Activated naive CD4-positive, alpha-beta T cell treated with anti-CD3 and anti-CD28 coated beads, Interleukin-2, amount 50 U/mL, for 72 hours (primary cell): ENCODE results near the gene SLC1A2. TPM values are rescaled to one million over a fixed set of nuclear protein-coding genes. Genes with fewer than 3 reads are reported as not detected.
A peak's percentile ranks its signal among the peaks of the same experiment; 100 is the strongest.
"Not testable (repeated sequence)": the region's sequence is repeated elsewhere in the genome, so short reads cannot be mapped to it uniquely, and the experiment has no call there.

Experiments
- ATAC-seq, 2 donors: fragments of 150-1000 bp; cut with Tn5 transposase; 2 replicates each; pipeline ENCODE4 v1.10.0; 2021; ENCODE audit warnings: mild to moderate bottlenecking in 2 of 2, moderate library complexity in 2 of 2
- DNase-seq, 2 donors: peaks; one replicate each; pipeline ENCODE4 v3.0.0; 2021 to 2022; ENCODE audit warnings: low spot score in 2 of 2
- H3K27ac Mint-ChIP-seq, 2 donors: one replicate each; pipeline ENCODE4 v1.8.0; 2022; ENCODE audit warnings: mild to moderate bottlenecking in 2 of 2, mixed read lengths in 2 of 2
- H3K36me3 Mint-ChIP-seq, 2 donors: one replicate each; pipeline ENCODE4 v1.8.0; 2022; ENCODE audit warnings: mixed read lengths in 2 of 2
- H3K9me3 Mint-ChIP-seq, 2 donors: one replicate each; pipeline ENCODE4 v1.8.0; 2022; ENCODE audit warnings: mixed read lengths in 2 of 2
- total RNA-seq, 2 donors: library from RNA; stranded (reverse); gene quantifications; one replicate each; pipeline ENCODE4 v1.2.3, GENCODE V29; 2022

Gene SLC1A2
- total RNA-seq, 2 donors from 2014 or later = 0.14 TPM; not detected in 1

- no peak for DNase-seq
- H3K27ac Mint-ChIP-seq = peak overlapping the region in 1 of 2 donors; percentile 70
- H3K36me3 Mint-ChIP-seq = peaks cover 53 to 62% of the 10 kb centered on the region in 2 donors
- no peak for ATAC-seq
- H3K9me3 Mint-ChIP-seq = peaks cover 16 to 19% of the 10 kb centered on the region in 2 donors
These were observed 184.8 kb downstream of the SLC1A2 start for GRCh38 chr11:35234460-35235156.

GRCh38 chr11:35233518-35233917, 185.8 kb downstream of the SLC1A2 start:
- peak overlapping the region; percentile 9 to 75 for H3K27ac Mint-ChIP-seq
- H3K36me3 Mint-ChIP-seq = peaks cover 64 to 73% of the 10 kb centered on the region in 2 donors
- H3K9me3 Mint-ChIP-seq = peaks cover 16 to 19% of the 10 kb centered on the region in 2 donors
- ATAC-seq = no peak
- no peak for DNase-seq

- no peak for DNase-seq
- Mint-ChIP-seq H3K27ac (peak overlapping the region; percentile 9 to 32), H3K9me3 (peaks cover 16 to 19% of the 10 kb centered on the region in 2 donors), H3K36me3 (peaks cover 68 to 77% of the 10 kb centered on the region in 2 donors)
- no peak for ATAC-seq
These were observed 186.4 kb downstream of the SLC1A2 start for GRCh38 chr11:35232891-35233330.

GRCh38 chr11:35231076-35231860, 188.1 kb downstream of the SLC1A2 start:
- peak overlapping the region in 1 of 2 donors; percentile 72 for H3K27ac Mint-ChIP-seq
- DNase-seq = no peak
- peaks cover 78 to 91% of the 10 kb centered on the region in 2 donors for H3K36me3 Mint-ChIP-seq
- peaks cover 16 to 19% of the 10 kb centered on the region in 2 donors for H3K9me3 Mint-ChIP-seq
- no peak for ATAC-seq

GRCh38 chr11:35230388-35230787, 189.0 kb downstream of the SLC1A2 start:
- Mint-ChIP-seq H3K9me3 (peaks cover 16 to 18% of the 10 kb centered on the region in 2 donors), H3K27ac (peak overlapping the region in 1 of 2 donors; percentile 65), H3K36me3 (peaks cover 83 to 98% of the 10 kb centered on the region in 2 donors)
- ATAC-seq (no peak), DNase-seq (no peak)

GRCh38 chr11:35228328-35228725, 191.0 kb downstream of the SLC1A2 start:
- no peak overlapping the region for H3K27ac Mint-ChIP-seq
- DNase-seq = no peak
- H3K36me3 Mint-ChIP-seq = peaks cover 80 to 99% of the 10 kb centered on the region in 2 donors

GRCh38 chr11:35227576-35228327, 191.6 kb downstream of the SLC1A2 start:
- H3K27ac Mint-ChIP-seq = peak overlapping the region in 1 of 2 donors; percentile 88
- peaks cover 77 to 98% of the 10 kb centered on the region in 2 donors for H3K36me3 Mint-ChIP-seq
- DNase-seq (no peak), ATAC-seq (no peak)
- H3K9me3 Mint-ChIP-seq = peaks cover 6 to 7% of the 10 kb centered on the region in 2 donors

More at GRCh38 chr11:35228328-35228725, 191.0 kb downstream of the SLC1A2 start:
- peaks cover 6 to 7% of the 10 kb centered on the region in 2 donors for H3K9me3 Mint-ChIP-seq
- ATAC-seq = no peak

- peaks cover 67 to 95% of the 10 kb centered on the region in 2 donors for H3K36me3 Mint-ChIP-seq
- not testable (repeated sequence) for H3K9me3 Mint-ChIP-seq, H3K27ac Mint-ChIP-seq, ATAC-seq, DNase-seq
These were observed 192.6 kb downstream of the SLC1A2 start for GRCh38 chr11:35226756-35227155.

GRCh38 chr11:35225946-35226520, 193.3 kb downstream of the SLC1A2 start:
- peaks cover 2 to 5% of the 10 kb centered on the region in 2 donors for H3K9me3 Mint-ChIP-seq
- peaks cover 65 to 95% of the 10 kb centered on the region in 2 donors for H3K36me3 Mint-ChIP-seq
- no peak for ATAC-seq
- DNase-seq = no peak
- H3K27ac Mint-ChIP-seq = no peak overlapping the region

- ATAC-seq (no peak), DNase-seq (no peak)
- Mint-ChIP-seq H3K9me3 (no peaks in the 10 kb centered on the region), H3K27ac (peak overlapping the region in 1 of 2 donors; percentile 50), H3K36me3 (peaks cover 57 to 92% of the 10 kb centered on the region in 2 donors)
These were observed 195.4 kb downstream of the SLC1A2 start for GRCh38 chr11:35223991-35224390.

- ATAC-seq (no peak), DNase-seq (no peak)
- no peaks in the 10 kb centered on the region for H3K9me3 Mint-ChIP-seq
- H3K36me3 Mint-ChIP-seq = peaks cover 57 to 92% of the 10 kb centered on the region in 2 donors
- no peak overlapping the region for H3K27ac Mint-ChIP-seq
These were observed 196.0 kb downstream of the SLC1A2 start for GRCh38 chr11:35223371-35223796.

GRCh38 chr11:35218956-35219355, 200.4 kb downstream of the SLC1A2 start:
- H3K36me3 Mint-ChIP-seq = peaks cover 50 to 92% of the 10 kb centered on the region in 2 donors
- H3K27ac Mint-ChIP-seq = peak overlapping the region in 1 of 2 donors; percentile 84
- no peaks in the 10 kb centered on the region for H3K9me3 Mint-ChIP-seq
- no peak for ATAC-seq
- DNase-seq = no peak

GRCh38 chr11:35216962-35217678, 202.2 kb downstream of the SLC1A2 start:
- H3K9me3 Mint-ChIP-seq = peaks cover 0 to 5% of the 10 kb centered on the region in 2 donors
- H3K27ac Mint-ChIP-seq = peak overlapping the region; percentile 74 to 94
- peak; percentile 18 to 51 for ATAC-seq
- peaks cover 52 to 95% of the 10 kb centered on the region in 2 donors for H3K36me3 Mint-ChIP-seq
- no peak for DNase-seq

GRCh38 chr11:35215945-35216344, 203.4 kb downstream of the SLC1A2 start:
- DNase-seq (no peak), ATAC-seq (no peak)
- peaks cover 58 to 95% of the 10 kb centered on the region in 2 donors for H3K36me3 Mint-ChIP-seq
- peak overlapping the region; percentile 5 to 74 for H3K27ac Mint-ChIP-seq
- H3K9me3 Mint-ChIP-seq = peaks cover 0 to 5% of the 10 kb centered on the region in 2 donors

GRCh38 chr11:35214792-35215193, 204.6 kb downstream of the SLC1A2 start:
- peak; percentile 89 to 90 for ATAC-seq
- H3K27ac Mint-ChIP-seq = peak overlapping the region; percentile 47 to 91

More at GRCh38 chr11:35214792-35215193, 204.6 kb downstream of the SLC1A2 start:
- H3K9me3 Mint-ChIP-seq = peaks cover 0 to 9% of the 10 kb centered on the region in 2 donors
- DNase-seq = peak in 1 of 2 donors; percentile 30
- H3K36me3 Mint-ChIP-seq = peaks cover 62 to 98% of the 10 kb centered on the region in 2 donors
